GM12878 (cell line): ENCODE results near the gene CNNM3. TPM values are rescaled to one million over a fixed set of nuclear protein-coding genes. Genes with fewer than 3 reads are reported as not detected.

Experiments used
- ATF3 ChIP-seq: IDR thresholded peaks from 2 replicates; pipeline ENCODE4 v1.6.1; 2011; ENCODE audit warnings: low read depth, mild to moderate bottlenecking, low read length, moderate library complexity, borderline replicate concordance; ENCODE audit errors: extremely low read depth
- BHLHE40 ChIP-seq, 2 experiments: fragments of 450-650 bp in 1 of 2; IDR thresholded peaks; 2 replicates each; pipeline ENCODE4 v1.6.1; 2011 to 2017; ENCODE audit warnings: low read depth in 2 of 2, borderline replicate concordance in 1 of 2, improper control_type of control experiment in 1 of 2, low read length in 1 of 2, mild to moderate bottlenecking in 1 of 2
- E4F1 ChIP-seq: fragments of 450-650 bp; IDR thresholded peaks from 2 replicates; pipeline ENCODE4 v1.6.1; 2018; ENCODE audit warnings: borderline replicate concordance, mild to moderate bottlenecking; ENCODE audit not compliant: partially characterized antibody
- EGR1 ChIP-seq, 2 experiments: IDR thresholded peaks; 1 replicate in 1 of 2; 2 replicates in 1 of 2; pipeline ENCODE4 v1.6.1; 2011 to 2012; ENCODE audit warnings: low read depth in 2 of 2, low read length in 2 of 2, borderline replicate concordance in 1 of 2, mild to moderate bottlenecking in 1 of 2, moderate library complexity in 1 of 2
- MXI1 ChIP-seq: fragments of 150-350 bp; IDR thresholded peaks from 2 replicates; pipeline ENCODE4 v1.6.1; 2011; ENCODE audit warnings: low read depth, mild to moderate bottlenecking, inconsistent platforms, low read length, improper control_type of control experiment
- SRF ChIP-seq, 2 experiments: IDR thresholded peaks; 2 replicates each; pipeline ENCODE4 v1.6.1; 2011; ENCODE audit warnings: low read depth in 2 of 2, low read length in 2 of 2, mild to moderate bottlenecking in 1 of 2, moderate library complexity in 1 of 2
- ZBTB33 ChIP-seq: fragments of 450-650 bp; IDR thresholded peaks from 2 replicates; pipeline ENCODE4 v1.6.1; 2017; ENCODE audit warnings: mild to moderate bottlenecking
- polyA plus RNA-seq, 11 experiments: library from polyadenylated mRNA; depleted of rRNA in 4 of 11; unstranded in 6 of 11; stranded (reverse) in 5 of 11; fragments of >200 nt; fragmentation: Nextera tagmentation in 4 of 11; fragmentation: Illumina TruSeq in 1 of 11; extraction: Ambion mirVana in 4 of 11; extraction: Trizol in 1 of 11; gene quantifications; 1 replicate in 1 of 11; 2 replicates in 10 of 11; pipeline versions ENCODE4 v1.2.1 to v1.2.3, GENCODE V29; 2011 to 2016; ENCODE audit warnings: inconsistent platforms in 2 of 11, missing spikeins in 2 of 11, low read depth in 1 of 11
- total RNA-seq, 4 experiments: library from RNA; depleted of rRNA in 3 of 4; stranded (reverse); fragments of >200 nt in 3 of 4; fragmentation: Illumina TruSeq in 1 of 4; extraction: Trizol in 1 of 4; gene quantifications; 2 replicates each; pipeline versions ENCODE4 v1.2.1 to v1.2.3, GENCODE V29; 2013 to 2021
- TF ChIP-seq, protein P1 (sequence below): fragments of 450-650 bp; IDR thresholded peaks from 2 replicates; pipeline ENCODE4 v1.6.1; 2018; ENCODE audit warnings: mild to moderate bottlenecking, low read depth, moderate library complexity; ENCODE audit not compliant: partially characterized antibody

CNNM3 gene
- total and polyA plus RNA-seq, 10 of the 15 experiments (the other 5 are each of a cell fraction or from before 2014, with no cell fraction given) = 0.72 to 14.3 (median 4.0) TPM

GRCh38 chr2:96839293-96839874 is 23.3 kb downstream of the CNNM3 start (continued):
- TF ChIP-seq ZBTB33 = no peak
- no peak for TF ChIP-seq E4F1
- TF ChIP-seq, protein P1, sequence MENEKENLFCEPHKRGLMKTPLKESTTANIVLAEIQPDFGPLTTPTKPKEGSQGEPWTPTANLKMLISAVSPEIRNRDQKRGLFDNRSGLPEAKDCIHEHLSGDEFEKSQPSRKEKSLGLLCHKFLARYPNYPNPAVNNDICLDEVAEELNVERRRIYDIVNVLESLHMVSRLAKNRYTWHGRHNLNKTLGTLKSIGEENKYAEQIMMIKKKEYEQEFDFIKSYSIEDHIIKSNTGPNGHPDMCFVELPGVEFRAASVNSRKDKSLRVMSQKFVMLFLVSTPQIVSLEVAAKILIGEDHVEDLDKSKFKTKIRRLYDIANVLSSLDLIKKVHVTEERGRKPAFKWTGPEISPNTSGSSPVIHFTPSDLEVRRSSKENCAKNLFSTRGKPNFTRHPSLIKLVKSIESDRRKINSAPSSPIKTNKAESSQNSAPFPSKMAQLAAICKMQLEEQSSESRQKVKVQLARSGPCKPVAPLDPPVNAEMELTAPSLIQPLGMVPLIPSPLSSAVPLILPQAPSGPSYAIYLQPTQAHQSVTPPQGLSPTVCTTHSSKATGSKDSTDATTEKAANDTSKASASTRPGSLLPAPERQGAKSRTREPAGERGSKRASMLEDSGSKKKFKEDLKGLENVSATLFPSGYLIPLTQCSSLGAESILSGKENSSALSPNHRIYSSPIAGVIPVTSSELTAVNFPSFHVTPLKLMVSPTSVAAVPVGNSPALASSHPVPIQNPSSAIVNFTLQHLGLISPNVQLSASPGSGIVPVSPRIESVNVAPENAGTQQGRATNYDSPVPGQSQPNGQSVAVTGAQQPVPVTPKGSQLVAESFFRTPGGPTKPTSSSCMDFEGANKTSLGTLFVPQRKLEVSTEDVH = no peak
- peak in 1 of 2 experiments; percentile 47; a peak in 1 of 3 replicates for TF ChIP-seq EGR1 (IDR thresholded peaks at IDR 0.05; ENCODE audit: borderline replicate concordance in 1 of 2, low read depth in 2 of 2, low read length in 2 of 2)
- peak in 1 of 2 experiments; percentile 25; a peak in 1 of 4 replicates for TF ChIP-seq BHLHE40 (IDR thresholded peaks at IDR 0.05; ENCODE audit: borderline replicate concordance in 1 of 2, low read depth in 2 of 2, low read length in 1 of 2)
- no peak for TF ChIP-seq SRF (IDR thresholded peaks at IDR 0.05; ENCODE audit: low read depth in 2 of 2, low read length in 2 of 2)
- TF ChIP-seq ATF3 = no peak
- TF ChIP-seq MXI1 = 0 out of 2 replicates have a peak, but pooled peaks have one; percentile 21
- TF ChIP-seq, all 136 proteins: peak for 9
